Measurements from ENCODE around the gene PUM2.

DNA sequence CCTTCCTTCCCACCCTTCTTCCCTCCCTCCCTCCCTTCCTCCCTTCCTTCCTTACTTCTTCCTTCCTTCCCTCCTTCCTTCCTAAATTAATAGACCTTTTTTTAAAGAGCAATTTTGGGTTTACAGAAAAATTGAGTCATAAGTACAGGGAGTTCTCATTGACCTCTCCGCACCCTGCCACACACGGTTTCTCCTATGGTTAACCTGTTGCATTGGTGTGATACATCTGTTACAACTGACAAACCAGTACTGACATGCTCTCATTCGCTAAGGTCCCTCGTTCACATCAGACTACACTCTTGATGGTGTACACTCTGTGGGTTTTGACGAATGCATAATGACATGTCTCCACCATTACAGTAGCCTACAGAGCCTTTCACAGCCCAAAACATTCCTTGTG lies 114.1 kb downstream of the PUM2 start:
- TF ChIP-seq POLR2A (IDR thresholded peaks at IDR 0.05; ENCODE audit: low read depth, low read length) (no peak), POLR2AphosphoS5 (IDR thresholded peaks at IDR 0.05; ENCODE audit: low read depth, low read length) (no peak), TAF1 (IDR thresholded peaks at IDR 0.05; ENCODE audit: borderline replicate concordance, low read depth, low read length) (no peak)

All from GM12892 (cell line).